Measurements from ENCODE around the gene ARL8B. TPM values are rescaled to one million over a fixed set of nuclear protein-coding genes. Genes with fewer than 3 reads are reported as not detected.
A peak's percentile ranks its signal among the peaks of the same experiment; 100 is the strongest.

ARL8B gene
- total RNA-seq, 1 donor from 2014 or later = 37.9 TPM

DNA sequence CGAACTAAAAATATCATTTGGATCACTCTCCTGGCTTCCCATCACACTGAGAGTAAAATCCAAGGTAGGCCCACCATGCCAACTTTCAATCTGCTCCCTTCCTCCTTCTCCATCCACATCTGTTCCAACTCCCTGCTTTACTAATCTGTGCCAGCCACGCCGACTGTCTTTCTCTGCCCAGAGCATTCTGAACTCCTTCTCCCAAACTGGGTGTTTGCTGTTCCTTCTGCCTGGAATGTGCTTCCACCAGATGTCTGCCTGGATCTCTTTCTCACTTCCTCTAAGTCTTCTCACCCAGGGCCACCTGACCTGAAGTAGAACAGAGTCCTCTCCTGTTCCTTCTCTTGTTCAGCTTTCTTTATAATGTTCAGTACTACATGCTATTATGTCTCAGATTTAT is 5.6 kb upstream of the ARL8B start:
- Mint-ChIP-seq H3K4me1 (ENCODE audit: low read depth) (peaks cover 4% of the 10 kb centered on the region), H3K36me3 (ENCODE audit: low read depth) (no peaks in the 10 kb centered on the region), H3K4me3 (ENCODE audit: low read depth) (no peak overlapping the region), H3K27me3 (ENCODE audit: low read depth) (no peaks in the 10 kb centered on the region), H3K27ac (no peak overlapping the region), H3K9me3 (no peaks in the 10 kb centered on the region)
- intact Hi-C loops (cut with micrococcal nuclease) = no loop called here
- DNase-seq (ENCODE audit: low spot score) = no peak

DNA sequence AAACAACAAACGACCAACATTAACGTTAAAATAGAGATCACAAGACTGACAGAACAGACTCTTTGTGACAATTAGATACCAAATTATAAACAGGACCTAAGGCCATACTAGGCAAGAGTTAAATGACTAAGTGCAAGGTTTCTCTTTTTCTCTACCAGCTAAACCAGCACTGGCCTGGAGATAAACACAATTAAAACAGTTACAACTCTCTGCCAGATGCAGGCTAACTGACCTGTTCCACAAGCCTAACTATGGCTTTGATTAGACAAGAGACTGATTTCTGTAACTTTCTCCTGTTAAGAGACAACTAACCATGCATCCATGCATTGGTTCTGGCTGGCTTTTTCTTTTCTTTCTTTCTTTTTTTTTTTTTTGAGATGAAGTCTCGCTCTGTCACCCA is 1.6 kb upstream of the ARL8B start:
- H3K36me3 Mint-ChIP-seq (ENCODE audit: low read depth) = peaks cover 14% of the 10 kb centered on the region
- no peaks in the 10 kb centered on the region for H3K9me3 Mint-ChIP-seq
- no peaks in the 10 kb centered on the region for H3K27me3 Mint-ChIP-seq (ENCODE audit: low read depth)
- no peak overlapping the region for H3K4me3 Mint-ChIP-seq (ENCODE audit: low read depth)
- peaks cover 22% of the 10 kb centered on the region for H3K4me1 Mint-ChIP-seq (ENCODE audit: low read depth)
- intact Hi-C loops (cut with micrococcal nuclease) = loop anchor here (5.0 to 10.0 kb wide), 4 partner anchors 143 to 736 kb away; partner anchors contain the start of genes BHLHE40 and ITPR1
- DNase-seq (ENCODE audit: low spot score) = no peak
- H3K27ac Mint-ChIP-seq = no peak overlapping the region

DNA sequence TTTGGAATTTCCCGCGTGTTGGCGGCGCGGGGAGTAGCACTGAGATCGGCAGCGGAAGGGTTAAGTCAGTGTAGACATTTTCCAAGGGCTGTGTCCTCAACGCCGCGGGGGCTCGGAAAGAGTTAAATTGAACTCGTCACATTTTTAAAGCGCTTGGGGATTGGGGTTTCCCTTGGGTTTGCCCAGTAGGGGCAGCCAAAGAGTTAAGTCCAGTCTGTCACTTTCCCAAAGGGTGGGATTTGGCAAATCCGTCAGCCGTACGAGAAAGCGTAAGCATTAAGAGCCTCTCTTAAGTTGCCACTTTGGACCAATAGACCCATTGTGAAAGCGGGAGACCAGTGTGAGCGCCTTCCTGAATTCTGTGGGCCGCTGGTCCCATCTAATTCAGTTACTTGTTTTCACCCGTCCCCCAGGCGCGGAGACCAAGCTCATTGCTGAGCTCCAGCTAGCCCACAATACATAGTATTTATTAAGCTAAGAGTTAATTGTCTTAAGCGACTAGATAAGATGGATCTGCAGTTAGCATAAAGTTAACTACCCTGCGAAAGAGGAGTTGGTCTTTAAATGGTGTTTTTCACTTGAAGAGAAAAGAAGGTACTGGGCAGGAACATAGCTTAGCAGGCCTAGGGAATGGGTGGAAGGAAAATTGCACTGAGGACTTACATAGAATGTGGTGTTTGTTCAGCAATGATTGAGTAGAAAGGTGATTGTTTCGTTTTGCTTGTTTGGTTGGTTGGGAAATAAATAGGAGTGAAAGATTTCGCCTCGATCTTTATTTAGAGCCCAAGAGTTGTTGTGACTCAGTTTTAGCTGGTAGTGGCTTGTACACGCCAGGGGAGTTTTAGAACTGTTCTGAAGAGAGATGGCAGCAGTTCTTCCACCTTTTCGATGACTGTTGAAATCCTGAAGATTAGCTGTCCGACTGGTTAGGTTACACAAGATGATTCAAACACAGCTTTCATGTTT is 932 bp downstream of the ARL8B start:
- Mint-ChIP-seq H3K9me3 (no peaks in the 10 kb centered on the region), H3K4me3 (ENCODE audit: low read depth) (peak overlapping the region; percentile 95), H3K27ac (peak overlapping the region; percentile 83), H3K27me3 (ENCODE audit: low read depth) (no peaks in the 10 kb centered on the region), H3K4me1 (ENCODE audit: low read depth) (peaks cover 30% of the 10 kb centered on the region), H3K36me3 (ENCODE audit: low read depth) (peaks cover 18% of the 10 kb centered on the region)
- DNase-seq (ENCODE audit: low spot score) = no peak
- intact Hi-C loops (cut with micrococcal nuclease) = loop anchor here (1.0 to 10.0 kb wide), 9 partner anchors 38 to 820 kb away; partner anchors contain the start of genes BHLHE40, EDEM1, ITPR1 and SETMAR

DNA sequence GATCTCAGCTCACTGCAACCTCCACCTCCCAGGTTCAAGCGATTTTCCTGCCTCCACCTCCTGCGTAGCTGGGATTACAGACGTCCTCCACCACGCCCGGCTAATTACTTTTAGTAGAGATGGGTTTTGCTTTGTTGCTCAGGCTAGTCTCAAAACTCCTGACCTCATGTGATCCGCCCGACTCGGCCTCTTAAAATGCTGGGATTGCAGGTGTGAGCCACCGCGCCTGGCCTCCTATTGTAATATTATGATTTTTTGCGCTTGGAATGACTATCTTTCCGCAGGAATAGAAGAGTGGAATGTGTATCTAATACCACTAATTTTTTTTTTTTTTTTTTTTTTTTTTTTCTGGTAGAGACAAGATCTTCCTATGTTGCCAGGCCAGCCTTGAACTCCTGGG is 1.8 kb downstream of the ARL8B start:
- H3K27ac Mint-ChIP-seq = peak overlapping the region; percentile 46
- no peak for DNase-seq (ENCODE audit: low spot score)
- H3K4me3 Mint-ChIP-seq (ENCODE audit: low read depth) = peak overlapping the region; percentile 49
- H3K4me1 Mint-ChIP-seq (ENCODE audit: low read depth) = peaks cover 31% of the 10 kb centered on the region
- intact Hi-C loops (cut with micrococcal nuclease) = loop anchor here (1.0 to 10.0 kb wide), 7 partner anchors 37 to 821 kb away; partner anchors contain the start of genes BHLHE40, ITPR1 and SETMAR
- H3K36me3 Mint-ChIP-seq (ENCODE audit: low read depth) = peaks cover 19% of the 10 kb centered on the region
- no peaks in the 10 kb centered on the region for H3K9me3 Mint-ChIP-seq
- no peaks in the 10 kb centered on the region for H3K27me3 Mint-ChIP-seq (ENCODE audit: low read depth)

DNA sequence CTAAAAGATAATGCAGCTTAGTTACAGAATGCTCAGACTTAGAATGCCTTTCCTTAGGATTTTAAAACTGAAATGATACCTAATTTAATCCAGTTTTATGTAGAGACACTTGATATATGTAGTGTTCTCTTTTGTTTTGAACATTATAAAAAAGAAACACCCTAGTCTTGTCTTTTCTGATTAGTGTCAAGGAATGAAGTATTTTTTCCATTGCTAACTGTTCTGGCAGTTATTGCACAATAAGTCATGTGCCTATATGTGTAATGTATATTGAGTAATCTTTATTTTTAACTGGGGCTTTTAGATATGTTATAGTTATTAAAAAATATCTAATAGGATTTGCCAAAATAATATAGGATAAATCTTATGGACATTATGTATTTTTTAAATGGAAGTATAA is 4.5 kb downstream of the ARL8B start:
- no peaks in the 10 kb centered on the region for H3K9me3 Mint-ChIP-seq
- no peak overlapping the region for H3K4me3 Mint-ChIP-seq (ENCODE audit: low read depth)
- no peaks in the 10 kb centered on the region for H3K27me3 Mint-ChIP-seq (ENCODE audit: low read depth)
- peaks cover 26% of the 10 kb centered on the region for H3K36me3 Mint-ChIP-seq (ENCODE audit: low read depth)
- H3K4me1 Mint-ChIP-seq (ENCODE audit: low read depth) = peaks cover 33% of the 10 kb centered on the region
- intact Hi-C loops (cut with micrococcal nuclease) = loop anchor here (10.0 kb wide), 2 partner anchors 632 to 742 kb away; partner anchors contain the start of gene ITPR1
- DNase-seq (ENCODE audit: low spot score) = no peak
- no peak overlapping the region for H3K27ac Mint-ChIP-seq

DNA sequence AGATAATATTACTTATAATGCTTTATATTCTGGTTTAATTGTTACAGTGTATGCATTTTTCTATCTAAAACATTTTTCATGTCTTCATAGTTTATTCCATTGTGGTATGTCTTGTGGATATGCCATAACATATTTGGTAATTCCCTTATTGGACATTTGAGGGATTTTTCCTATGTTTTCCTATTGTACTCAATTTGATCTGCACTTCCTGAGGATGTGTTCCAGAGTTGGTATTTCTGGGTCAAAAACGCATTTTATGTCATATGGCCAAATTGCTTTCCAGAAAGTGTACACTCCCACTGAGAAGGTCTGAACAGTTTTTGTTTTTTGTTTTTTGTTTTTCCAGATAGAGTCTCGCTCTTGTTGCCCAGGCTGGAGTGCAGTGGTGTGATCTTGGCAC is 6.8 kb downstream of the ARL8B start:
- DNase-seq (ENCODE audit: low spot score) = no peak
- Mint-ChIP-seq H3K9me3 (no peaks in the 10 kb centered on the region), H3K4me3 (ENCODE audit: low read depth) (no peak overlapping the region), H3K27ac (no peak overlapping the region), H3K4me1 (ENCODE audit: low read depth) (peaks cover 27% of the 10 kb centered on the region), H3K27me3 (ENCODE audit: low read depth) (no peaks in the 10 kb centered on the region), H3K36me3 (ENCODE audit: low read depth) (peaks cover 21% of the 10 kb centered on the region)
- intact Hi-C loops (cut with micrococcal nuclease) = loop anchor here (10.0 kb wide), 2 partner anchors 634 to 744 kb away; partner anchors contain the start of gene ITPR1

DNA sequence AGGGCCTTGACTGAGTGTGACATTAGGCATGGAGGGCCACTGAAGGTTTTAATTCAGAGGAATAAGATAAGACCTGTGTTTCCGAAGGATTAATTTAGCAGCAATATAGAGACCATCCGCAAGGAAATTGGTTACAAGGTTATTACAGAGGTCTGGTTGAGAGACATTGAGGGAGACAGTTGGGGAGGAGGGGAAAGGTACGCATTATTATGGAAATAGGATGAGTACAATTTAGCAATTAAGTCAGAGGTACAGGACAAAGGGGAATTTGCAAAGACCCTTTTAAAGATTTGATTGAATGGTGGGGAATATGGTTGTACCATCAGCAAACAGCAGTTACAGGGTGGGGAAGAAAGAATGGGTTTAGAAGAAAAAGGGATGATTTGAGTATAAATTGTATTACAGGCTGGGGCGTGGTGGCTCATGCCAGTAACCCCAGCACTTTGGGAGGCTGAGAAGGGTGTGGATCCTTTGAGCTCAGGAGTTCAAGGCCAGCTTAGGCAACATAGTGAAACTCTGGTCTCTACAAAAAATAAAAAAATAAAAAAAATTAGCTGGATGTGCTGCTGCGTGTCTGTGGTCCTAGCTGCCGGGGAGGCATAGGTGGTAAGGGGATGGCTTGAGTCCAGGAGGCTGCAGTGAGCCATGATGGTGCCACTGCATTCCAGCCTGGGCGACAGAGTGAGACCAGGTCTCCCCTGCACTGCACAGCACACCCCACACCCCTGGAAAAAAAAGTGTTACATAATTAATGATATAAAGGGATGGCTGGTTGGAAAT is 11.3 kb downstream of the ARL8B start:
- no peaks in the 10 kb centered on the region for H3K9me3 Mint-ChIP-seq
- H3K27me3 Mint-ChIP-seq (ENCODE audit: low read depth) = no peaks in the 10 kb centered on the region
- intact Hi-C loops (cut with micrococcal nuclease) = no loop called here
- H3K4me3 Mint-ChIP-seq (ENCODE audit: low read depth) = no peak overlapping the region
- H3K36me3 Mint-ChIP-seq (ENCODE audit: low read depth) = peaks cover 11% of the 10 kb centered on the region
- no peak overlapping the region for H3K27ac Mint-ChIP-seq
- no peak for DNase-seq (ENCODE audit: low spot score)
- H3K4me1 Mint-ChIP-seq (ENCODE audit: low read depth) = peaks cover 25% of the 10 kb centered on the region

DNA sequence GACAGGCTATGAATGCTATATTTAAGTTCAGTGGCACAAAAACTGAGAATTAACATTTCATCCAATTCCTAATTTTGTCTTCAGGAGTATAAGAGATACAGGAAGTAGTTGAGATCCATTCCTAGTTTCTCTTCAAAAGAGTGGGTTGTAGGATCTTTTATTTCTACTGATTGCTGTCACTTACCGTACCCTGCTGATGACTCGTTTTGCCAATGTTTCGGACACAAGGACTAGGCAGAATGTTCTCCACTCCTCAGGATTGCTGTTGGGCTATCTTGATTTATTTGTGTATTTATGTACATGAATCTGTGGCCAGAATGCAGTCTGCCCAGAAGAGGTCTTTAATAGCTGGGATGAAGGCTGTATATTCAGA is 11.9 kb downstream of the ARL8B start:
- H3K27ac Mint-ChIP-seq = no peak overlapping the region
- H3K27me3 Mint-ChIP-seq (ENCODE audit: low read depth) = no peaks in the 10 kb centered on the region
- H3K36me3 Mint-ChIP-seq (ENCODE audit: low read depth) = peaks cover 10% of the 10 kb centered on the region
- no peak overlapping the region for H3K4me3 Mint-ChIP-seq (ENCODE audit: low read depth)
- no peak for DNase-seq (ENCODE audit: low spot score)
- no peaks in the 10 kb centered on the region for H3K9me3 Mint-ChIP-seq
- H3K4me1 Mint-ChIP-seq (ENCODE audit: low read depth) = peaks cover 23% of the 10 kb centered on the region
- intact Hi-C loops (cut with micrococcal nuclease) = no loop called here

DNA sequence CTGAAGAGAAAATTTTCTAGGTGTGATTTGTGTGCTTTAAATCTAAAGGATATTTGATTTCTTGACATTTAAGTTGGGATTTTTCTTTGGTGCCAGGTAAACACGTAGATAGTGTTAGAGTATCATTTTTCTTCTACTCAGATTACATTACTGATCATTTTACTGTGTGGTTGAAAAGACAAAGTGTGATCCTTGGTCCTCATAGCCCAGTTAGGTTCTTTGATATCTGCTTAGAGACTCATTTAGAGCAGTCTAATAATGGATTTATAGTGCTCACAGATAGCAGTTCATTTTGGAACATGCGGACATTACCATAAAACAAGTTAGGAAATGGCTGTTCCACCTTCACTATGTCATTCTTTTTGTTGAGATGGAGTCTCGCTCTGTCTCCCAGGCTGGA is 12.4 kb downstream of the ARL8B start:
- DNase-seq (ENCODE audit: low spot score) = no peak
- no peaks in the 10 kb centered on the region for H3K9me3 Mint-ChIP-seq
- H3K27ac Mint-ChIP-seq = no peak overlapping the region
- peaks cover 9% of the 10 kb centered on the region for H3K36me3 Mint-ChIP-seq (ENCODE audit: low read depth)
- intact Hi-C loops (cut with micrococcal nuclease) = no loop called here
- H3K4me1 Mint-ChIP-seq (ENCODE audit: low read depth) = peaks cover 23% of the 10 kb centered on the region
- no peaks in the 10 kb centered on the region for H3K27me3 Mint-ChIP-seq (ENCODE audit: low read depth)
- H3K4me3 Mint-ChIP-seq (ENCODE audit: low read depth) = no peak overlapping the region

DNA sequence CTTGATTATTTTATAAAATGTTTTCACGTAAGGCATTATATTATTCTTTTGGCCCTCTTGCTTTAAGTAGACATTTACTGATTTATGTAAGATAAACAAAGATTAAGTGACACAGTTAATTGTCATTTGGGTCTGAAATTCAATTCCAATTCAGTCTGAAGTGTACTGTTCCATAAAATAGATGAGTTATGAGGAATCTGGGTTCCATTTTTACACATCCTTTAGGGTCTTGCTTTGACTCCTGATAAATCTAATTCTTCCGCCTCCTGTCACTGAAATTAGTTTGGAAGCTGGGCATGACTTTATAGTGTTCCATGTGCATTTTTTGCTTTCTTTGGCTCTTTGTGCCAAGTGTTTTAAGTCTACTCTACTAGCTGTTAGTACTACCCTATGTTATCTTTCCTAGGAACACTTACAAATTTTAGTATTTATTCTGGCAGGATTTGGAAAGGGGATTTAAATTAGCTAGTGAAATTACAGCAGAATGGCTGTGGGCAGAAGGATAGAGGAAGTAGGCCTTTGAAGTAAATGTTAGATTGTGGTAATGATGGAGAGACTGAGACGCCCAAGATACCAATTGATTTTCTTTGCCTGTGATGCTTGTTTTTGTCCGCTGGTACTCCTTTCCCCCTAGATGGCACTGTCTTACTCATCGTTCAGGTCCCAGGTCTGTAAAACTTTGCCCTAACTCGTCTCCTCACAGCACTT is 14.3 kb downstream of the ARL8B start:
- Mint-ChIP-seq H3K4me3 (ENCODE audit: low read depth) (no peak overlapping the region), H3K36me3 (ENCODE audit: low read depth) (peaks cover 19% of the 10 kb centered on the region), H3K27ac (peak overlapping the region; percentile 43), H3K4me1 (ENCODE audit: low read depth) (peaks cover 35% of the 10 kb centered on the region), H3K9me3 (no peaks in the 10 kb centered on the region), H3K27me3 (ENCODE audit: low read depth) (no peaks in the 10 kb centered on the region)
- intact Hi-C loops (cut with micrococcal nuclease) = loop anchor here (2.0 to 5.0 kb wide), 2 partner anchors 51 to 60 kb away; partner anchors contain the start of gene EDEM1
- no peak for DNase-seq (ENCODE audit: low spot score)

DNA sequence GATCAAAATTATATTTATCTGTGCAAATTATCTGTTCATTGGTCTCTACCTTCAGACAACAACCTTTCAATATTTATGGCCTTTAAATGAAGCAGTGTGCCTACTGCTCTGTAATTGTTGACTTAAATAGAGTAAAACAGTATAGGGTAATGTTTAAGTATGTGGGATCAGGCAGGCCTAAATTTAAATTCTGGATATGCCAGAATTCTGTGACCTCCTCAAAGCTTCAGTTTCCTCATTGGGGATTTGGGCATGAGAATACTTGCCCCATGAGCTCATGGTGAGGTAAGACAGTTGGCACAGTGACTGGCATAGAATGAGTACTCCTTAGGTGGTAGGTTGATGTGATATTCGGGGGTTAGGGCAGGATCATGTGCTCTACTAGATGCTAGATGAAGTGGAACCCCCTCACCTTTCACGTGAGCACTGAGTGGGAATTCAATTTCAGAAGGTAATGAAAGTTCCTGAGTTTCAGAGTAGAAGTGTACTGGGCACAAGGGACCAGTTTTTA is 14.9 kb downstream of the ARL8B start:
- intact Hi-C loops (cut with micrococcal nuclease) = loop anchor here (2.0 to 5.0 kb wide), 2 partner anchors 50 to 60 kb away; partner anchors contain the start of gene EDEM1
- H3K4me1 Mint-ChIP-seq (ENCODE audit: low read depth) = peaks cover 36% of the 10 kb centered on the region

More for the DNA sequence above, 14.9 kb downstream of the ARL8B start:
- Mint-ChIP-seq H3K36me3 (ENCODE audit: low read depth) (peaks cover 25% of the 10 kb centered on the region), H3K27me3 (ENCODE audit: low read depth) (no peaks in the 10 kb centered on the region), H3K4me3 (ENCODE audit: low read depth) (no peak overlapping the region), H3K27ac (peak overlapping the region; percentile 43), H3K9me3 (peaks cover 2% of the 10 kb centered on the region)
- DNase-seq (ENCODE audit: low spot score) = no peak

Measured in activated T-helper 2 cell treated with anti-CD3 and anti-CD28 coated beads, Interferon-gamma antibody, Interleukin-2, Interleukin-4, amounts not matched to agents 10 μg/mL and 5 μg/mL and 100 μg/mL, durations not matched to agents 14 hours and 24 hours and 36 hours (primary cell).